T-cell (primary cell): Measurements from ENCODE around the gene SLC1A7. TPM values are rescaled to one million over a fixed set of nuclear protein-coding genes. Genes with fewer than 3 reads are reported as not detected.

Experiments used
- ATAC-seq, 4 experiments: fragments of 200-7000 bp in 3 of 4; fragments of 150-1000 bp in 1 of 4; cut with Tn5 transposase; replicated peaks in 1 of 4; 1 replicate in 3 of 4; 2 replicates in 1 of 4; pipeline ENCODE4 v1.10.0; 2021; ENCODE audit warnings: moderate library complexity in 3 of 4, mild to moderate bottlenecking in 2 of 4, moderate number of reproducible peaks in 1 of 4
- CTCF ChIA-PET, 2 donors: fragments of 300-600 bp; sonication (Branson Sonifier 250); formaldehyde crosslinking; loops; one replicate each; lab custom pipeline; 2022; ENCODE audit warnings: antibody characterized with exemption in 2 of 2; lab: Charles Lee
- POLR2A ChIA-PET, 2 donors: fragments of 300-600 bp; sonication (Branson Sonifier 250); formaldehyde crosslinking; loops; one replicate each; lab custom pipeline; 2022; ENCODE audit warnings: antibody characterized with exemption in 2 of 2; lab: Charles Lee
- DNase-seq, 35 experiments: peaks; one replicate each; pipeline versions ENCODE4 v3.0.0 to v3.0.0-alpha.2; 2013 to 2023
- H3K27ac ChIP-seq: one replicate; pipeline ENCODE4 v1.5.1; 2013; ENCODE audit warnings: low read length
- H3K27me3 ChIP-seq, 2 experiments: replicated peaks in 1 of 2; 1 replicate in 1 of 2; 2 replicates in 1 of 2; pipeline versions ENCODE4 v1.6.1 to v1.7.0; 2013; ENCODE audit warnings: low read length in 1 of 2, mixed read lengths in 1 of 2; ENCODE audit not compliant: control insufficient read depth in 2 of 2, insufficient read depth in 2 of 2; ENCODE audit errors: extremely low read depth in 1 of 2
- H3K36me3 ChIP-seq, 2 donors: 1 replicate in 1 of 2; 2 replicates in 1 of 2; pipeline versions ENCODE4 v1.6.1 to v1.7.0; 2013; ENCODE audit warnings: low read length in 1 of 2; ENCODE audit not compliant: control insufficient read depth in 2 of 2, insufficient read depth in 1 of 2; ENCODE audit errors: extremely low read depth in 1 of 2
- H3K4me1 ChIP-seq, 2 experiments: 1 replicate in 1 of 2; 2 replicates in 1 of 2; pipeline versions ENCODE4 v1.6.1 to v1.7.0; 2013; ENCODE audit warnings: low read length in 2 of 2, mixed read lengths in 1 of 2; ENCODE audit not compliant: insufficient read depth in 2 of 2, control insufficient read depth in 1 of 2; ENCODE audit errors: extremely low read depth in 1 of 2
- H3K4me3 ChIP-seq, 2 donors: 1 replicate in 1 of 2; 2 replicates in 1 of 2; pipeline versions ENCODE4 v1.5.1 to v1.7.0; 2013; ENCODE audit warnings: mild to moderate bottlenecking in 2 of 2, low read length in 1 of 2, moderate library complexity in 1 of 2; ENCODE audit not compliant: control insufficient read depth in 1 of 2; ENCODE audit errors: extremely low read depth in 1 of 2
- H3K9me3 ChIP-seq: 2 replicates; pipeline ENCODE4 v1.7.0; 2013
- H3K27ac Mint-ChIP-seq, 2 donors: one replicate each; pipeline ENCODE4 v1.8.0; 2020 to 2021; ENCODE audit warnings: mild to moderate bottlenecking in 2 of 2, mixed read lengths in 2 of 2
- H3K27me3 Mint-ChIP-seq, 2 donors: one replicate each; pipeline ENCODE4 v1.8.0; 2021 to 2022; ENCODE audit warnings: mixed read lengths in 2 of 2
- H3K36me3 Mint-ChIP-seq: one replicate; pipeline ENCODE4 v1.8.0; 2021; ENCODE audit warnings: mixed read lengths
- H3K4me1 Mint-ChIP-seq, 3 donors: one replicate each; pipeline ENCODE4 v1.8.0; 2020 to 2022; ENCODE audit warnings: mixed read lengths in 3 of 3, mild to moderate bottlenecking in 1 of 3
- H3K4me3 Mint-ChIP-seq, 3 donors: one replicate each; pipeline ENCODE4 v1.8.0; 2020 to 2022; ENCODE audit warnings: mild to moderate bottlenecking in 3 of 3, mixed read lengths in 3 of 3, moderate library complexity in 3 of 3
- H3K9me3 Mint-ChIP-seq, 3 donors: one replicate each; pipeline ENCODE4 v1.8.0; 2020 to 2022; ENCODE audit warnings: mixed read lengths in 3 of 3
- WGBS: methylation state at CpG from one replicate; pipeline ENCODE4 v1.1.5; 2013; ENCODE audit warnings: missing lambda C conversion rate; ENCODE audit not compliant: insufficient coverage; 5-methylcytosine and 5-hydroxymethylcytosine counted together
- total RNA-seq, 35 experiments: library from RNA in 6 of 35; stranded (reverse) in 6 of 35; fragments of 120-200 nt in 1 of 35; gene quantifications; one replicate each; pipeline versions ENCODE4 v1.2.1 to v1.2.4 and lab custom pipeline; 2013 to 2026

The SLC1A7 gene
- total RNA-seq, 5 donors from 2014 or later (not counting 1 experiment from before 2014, with no cell fraction given), result 0.14 to 0.26 TPM; not detected in 3

GRCh38 chr1:53176452-53177208, 34.2 kb upstream of the SLC1A7 start:
- H3K4me3 Mint-ChIP-seq, result no peak overlapping the region
- POLR2A ChIA-PET, result no interaction called here

GRCh38 chr1:53174971-53175913, 32.8 kb upstream of the SLC1A7 start:
- Histone ChIP-seq H3K27ac (no peak overlapping the region), H3K36me3 (no peaks in the 10 kb centered on the region), H3K4me1 (peaks cover 0 to 5% of the 10 kb centered on the region in 2 experiments), H3K4me3 (no peak overlapping the region), H3K27me3 (peaks cover 0 to 18% of the 10 kb centered on the region in 2 experiments), H3K9me3 (no peaks in the 10 kb centered on the region)
- Mint-ChIP-seq H3K4me3 (no peak overlapping the region), H3K9me3 (no peaks in the 10 kb centered on the region), H3K27me3 (peaks cover 23 to 24% of the 10 kb centered on the region in 2 donors), H3K4me1 (peaks cover 6 to 8% (median 7%) of the 10 kb centered on the region in 3 donors), H3K27ac (no peak overlapping the region), H3K36me3 (no peaks in the 10 kb centered on the region)
- ChIA-PET POLR2A (no interaction called here), CTCF (interaction anchor here in 1 of 2 donors (0.6 kb wide), 1 partner anchor 16 kb away, joined by 3 read pairs; no protein-coding TSS in a partner anchor)
- DNase-seq (no peak), ATAC-seq (no peak)
- 84% methylated on average over 6 of the region's 10 CpGs for WGBS

More at GRCh38 chr1:53176452-53177208, 34.2 kb upstream of the SLC1A7 start:
- H3K4me3 ChIP-seq, result no peak overlapping the region
- no peaks in the 10 kb centered on the region for H3K9me3 ChIP-seq
- peaks cover 23 to 27% of the 10 kb centered on the region in 2 donors for H3K27me3 Mint-ChIP-seq
- H3K4me1 Mint-ChIP-seq, result peaks cover 6 to 8% (median 7%) of the 10 kb centered on the region in 3 donors
- no peak overlapping the region for H3K27ac ChIP-seq
- DNase-seq, result no peak
- no peak for ATAC-seq
- no peaks in the 10 kb centered on the region for H3K36me3 Mint-ChIP-seq
- H3K9me3 Mint-ChIP-seq, result no peaks in the 10 kb centered on the region
- peaks cover 0 to 22% of the 10 kb centered on the region in 2 experiments for H3K27me3 ChIP-seq
- 75% methylated on average over 9 of the region's 10 CpGs for WGBS
- no peak overlapping the region for H3K27ac Mint-ChIP-seq
- H3K4me1 ChIP-seq, result peaks cover 0 to 9% of the 10 kb centered on the region in 2 experiments
- no peaks in the 10 kb centered on the region for H3K36me3 ChIP-seq
- CTCF ChIA-PET, result no interaction called here

- H3K4me3 ChIP-seq, result no peak overlapping the region
- Mint-ChIP-seq H3K9me3 (no peaks in the 10 kb centered on the region), H3K4me3 (peak overlapping the region in 1 of 3 donors; percentile 13), H3K27ac (no peak overlapping the region), H3K36me3 (no peaks in the 10 kb centered on the region), H3K27me3 (peaks cover 21 to 23% of the 10 kb centered on the region in 2 donors), H3K4me1 (peaks cover 6 to 8% (median 7%) of the 10 kb centered on the region in 3 donors)
- DNase-seq (peak in 1 of 35 experiments; percentile 25), ATAC-seq (no peak)
- H3K4me1 ChIP-seq, result peaks cover 0 to 5% of the 10 kb centered on the region in 2 experiments
- no peaks in the 10 kb centered on the region for H3K36me3 ChIP-seq
- POLR2A ChIA-PET, result no interaction called here
- CTCF ChIA-PET, result no interaction called here
- no peaks in the 10 kb centered on the region for H3K9me3 ChIP-seq
- 32% methylated on average over 6 of the region's 6 CpGs for WGBS
- H3K27ac ChIP-seq, result no peak overlapping the region
- peaks cover 0 to 18% of the 10 kb centered on the region in 2 experiments for H3K27me3 ChIP-seq
These were observed 30.1 kb upstream of the SLC1A7 start for GRCh38 chr1:53172426-53173128.

GRCh38 chr1:53166912-53167311, 24.5 kb upstream of the SLC1A7 start:
- peaks cover 9 to 12% of the 10 kb centered on the region in 2 donors for H3K27me3 Mint-ChIP-seq
- Histone ChIP-seq H3K36me3 (no peaks in the 10 kb centered on the region), H3K4me1 (no peaks in the 10 kb centered on the region), H3K9me3 (no peaks in the 10 kb centered on the region), H3K27ac (no peak overlapping the region), H3K27me3 (peaks cover 0 to 10% of the 10 kb centered on the region in 2 experiments), H3K4me3 (no peak overlapping the region)
- DNase-seq (no peak), ATAC-seq (no peak)
- POLR2A ChIA-PET, result no interaction called here
- H3K27ac Mint-ChIP-seq, result no peak overlapping the region
- H3K36me3 Mint-ChIP-seq, result no peaks in the 10 kb centered on the region
- H3K9me3 Mint-ChIP-seq, result no peaks in the 10 kb centered on the region
- no peak overlapping the region for H3K4me3 Mint-ChIP-seq
- WGBS, result 76% methylated on average over 8 of the region's 8 CpGs
- no peaks in the 10 kb centered on the region for H3K4me1 Mint-ChIP-seq
- CTCF ChIA-PET, result no interaction called here

- ATAC-seq (no peak), DNase-seq (no peak)
- no peak overlapping the region for H3K4me3 ChIP-seq
- Mint-ChIP-seq H3K4me1 (no peaks in the 10 kb centered on the region), H3K27ac (no peak overlapping the region), H3K4me3 (no peak overlapping the region), H3K27me3 (peaks cover 9 to 12% of the 10 kb centered on the region in 2 donors), H3K9me3 (no peaks in the 10 kb centered on the region), H3K36me3 (no peaks in the 10 kb centered on the region)
- no peaks in the 10 kb centered on the region for H3K9me3 ChIP-seq
- peaks cover 0 to 9% of the 10 kb centered on the region in 2 experiments for H3K27me3 ChIP-seq
- H3K4me1 ChIP-seq, result no peaks in the 10 kb centered on the region
- POLR2A ChIA-PET, result no interaction called here
- 86% methylated on average over 4 of the region's 6 CpGs for WGBS
- no peaks in the 10 kb centered on the region for H3K36me3 ChIP-seq
- H3K27ac ChIP-seq, result no peak overlapping the region
- CTCF ChIA-PET, result no interaction called here
These were observed 23.9 kb upstream of the SLC1A7 start for GRCh38 chr1:53166366-53166765.
